Ishikawa (cell line): ENCODE results near the gene MYRIP.

Experiments
- CEBPB ChIP-seq: IDR thresholded peaks from 2 replicates; pipeline ENCODE4 v1.6.1; 2012
- CREB1 ChIP-seq: IDR thresholded peaks from 2 replicates; pipeline ENCODE4 v1.6.1; 2012; ENCODE audit warnings: low read depth
- EGR1 ChIP-seq: IDR thresholded peaks from 2 replicates; pipeline ENCODE4 v1.6.1; 2012
- EP300 ChIP-seq: IDR thresholded peaks from 2 replicates; pipeline ENCODE4 v1.6.1; 2012; ENCODE audit warnings: borderline replicate concordance
- FOXM1 ChIP-seq: IDR thresholded peaks from 2 replicates; pipeline ENCODE4 v1.6.1; 2012; ENCODE audit warnings: low read depth, borderline replicate concordance
- NFIC ChIP-seq: IDR thresholded peaks from 2 replicates; pipeline ENCODE4 v1.6.1; 2012
- RAD21 ChIP-seq: IDR thresholded peaks from 2 replicates; pipeline ENCODE4 v1.6.1; 2012; ENCODE audit warnings: low read depth
- TAF1 ChIP-seq: IDR thresholded peaks from 2 replicates; pipeline ENCODE4 v1.6.1; 2012; ENCODE audit warnings: low read depth, mild to moderate bottlenecking
- TCF12 ChIP-seq: IDR thresholded peaks from 2 replicates; pipeline ENCODE4 v1.6.1; 2012; ENCODE audit warnings: low read depth
- TEAD4 ChIP-seq: IDR thresholded peaks from 2 replicates; pipeline ENCODE4 v1.6.1; 2012
- YY1 ChIP-seq: IDR thresholded peaks from 2 replicates; pipeline ENCODE4 v1.6.1; 2012; ENCODE audit warnings: low read depth
- ZBTB7A ChIP-seq: IDR thresholded peaks from 2 replicates; pipeline ENCODE4 v1.6.1; 2012; ENCODE audit warnings: low read depth
- TF ChIP-seq, protein P1 (sequence below): IDR thresholded peaks from 2 replicates; pipeline ENCODE4 v1.6.1; 2012
- TF ChIP-seq, protein P2 (sequence below): IDR thresholded peaks from 2 replicates; pipeline ENCODE4 v1.6.1; 2012; ENCODE audit warnings: low read depth, mild to moderate bottlenecking
- TF ChIP-seq, protein P3 (sequence below): IDR thresholded peaks from 2 replicates; pipeline ENCODE4 v1.6.1; 2012

The MYRIP gene

DNA sequence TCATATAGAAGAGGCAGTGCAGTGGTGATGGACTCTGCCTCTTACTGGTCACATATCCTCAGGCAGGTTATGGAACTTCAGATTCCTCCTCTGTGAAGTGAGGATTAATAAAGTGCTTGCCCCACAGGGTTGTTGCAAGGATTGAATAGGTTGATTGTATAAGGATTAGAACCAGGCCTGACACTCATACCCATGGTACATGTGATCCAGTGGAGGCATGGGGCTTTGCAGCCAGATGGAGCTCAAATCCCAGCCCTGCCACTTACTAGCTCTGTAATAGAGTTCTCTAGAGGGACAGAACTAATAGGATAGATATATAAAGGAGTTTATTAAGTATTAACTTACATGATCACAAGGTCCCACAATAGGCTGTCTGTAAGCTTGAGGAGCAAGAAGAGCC, 315.5 kb downstream of the MYRIP start:
- no peak for TF ChIP-seq CEBPB
- TF ChIP-seq, protein P1, sequence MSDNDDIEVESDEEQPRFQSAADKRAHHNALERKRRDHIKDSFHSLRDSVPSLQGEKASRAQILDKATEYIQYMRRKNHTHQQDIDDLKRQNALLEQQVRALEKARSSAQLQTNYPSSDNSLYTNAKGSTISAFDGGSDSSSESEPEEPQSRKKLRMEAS = no peak
- no peak for TF ChIP-seq YY1
- no peak for TF ChIP-seq TAF1
- no peak for TF ChIP-seq NFIC
- TF ChIP-seq, protein P2, sequence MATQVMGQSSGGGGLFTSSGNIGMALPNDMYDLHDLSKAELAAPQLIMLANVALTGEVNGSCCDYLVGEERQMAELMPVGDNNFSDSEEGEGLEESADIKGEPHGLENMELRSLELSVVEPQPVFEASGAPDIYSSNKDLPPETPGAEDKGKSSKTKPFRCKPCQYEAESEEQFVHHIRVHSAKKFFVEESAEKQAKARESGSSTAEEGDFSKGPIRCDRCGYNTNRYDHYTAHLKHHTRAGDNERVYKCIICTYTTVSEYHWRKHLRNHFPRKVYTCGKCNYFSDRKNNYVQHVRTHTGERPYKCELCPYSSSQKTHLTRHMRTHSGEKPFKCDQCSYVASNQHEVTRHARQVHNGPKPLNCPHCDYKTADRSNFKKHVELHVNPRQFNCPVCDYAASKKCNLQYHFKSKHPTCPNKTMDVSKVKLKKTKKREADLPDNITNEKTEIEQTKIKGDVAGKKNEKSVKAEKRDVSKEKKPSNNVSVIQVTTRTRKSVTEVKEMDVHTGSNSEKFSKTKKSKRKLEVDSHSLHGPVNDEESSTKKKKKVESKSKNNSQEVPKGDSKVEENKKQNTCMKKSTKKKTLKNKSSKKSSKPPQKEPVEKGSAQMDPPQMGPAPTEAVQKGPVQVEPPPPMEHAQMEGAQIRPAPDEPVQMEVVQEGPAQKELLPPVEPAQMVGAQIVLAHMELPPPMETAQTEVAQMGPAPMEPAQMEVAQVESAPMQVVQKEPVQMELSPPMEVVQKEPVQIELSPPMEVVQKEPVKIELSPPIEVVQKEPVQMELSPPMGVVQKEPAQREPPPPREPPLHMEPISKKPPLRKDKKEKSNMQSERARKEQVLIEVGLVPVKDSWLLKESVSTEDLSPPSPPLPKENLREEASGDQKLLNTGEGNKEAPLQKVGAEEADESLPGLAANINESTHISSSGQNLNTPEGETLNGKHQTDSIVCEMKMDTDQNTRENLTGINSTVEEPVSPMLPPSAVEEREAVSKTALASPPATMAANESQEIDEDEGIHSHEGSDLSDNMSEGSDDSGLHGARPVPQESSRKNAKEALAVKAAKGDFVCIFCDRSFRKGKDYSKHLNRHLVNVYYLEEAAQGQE = no peak
- TF ChIP-seq, protein P3, sequence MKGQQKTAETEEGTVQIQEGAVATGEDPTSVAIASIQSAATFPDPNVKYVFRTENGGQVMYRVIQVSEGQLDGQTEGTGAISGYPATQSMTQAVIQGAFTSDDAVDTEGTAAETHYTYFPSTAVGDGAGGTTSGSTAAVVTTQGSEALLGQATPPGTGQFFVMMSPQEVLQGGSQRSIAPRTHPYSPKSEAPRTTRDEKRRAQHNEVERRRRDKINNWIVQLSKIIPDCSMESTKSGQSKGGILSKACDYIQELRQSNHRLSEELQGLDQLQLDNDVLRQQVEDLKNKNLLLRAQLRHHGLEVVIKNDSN = no peak
- TF ChIP-seq FOXM1 = no peak
- TF ChIP-seq CREB1 = no peak
- TF ChIP-seq TEAD4 = no peak
- no peak for TF ChIP-seq RAD21
- TF ChIP-seq EGR1 = no peak
- no peak for TF ChIP-seq ZBTB7A
- TF ChIP-seq TCF12 = no peak
- TF ChIP-seq EP300 = no peak

DNA sequence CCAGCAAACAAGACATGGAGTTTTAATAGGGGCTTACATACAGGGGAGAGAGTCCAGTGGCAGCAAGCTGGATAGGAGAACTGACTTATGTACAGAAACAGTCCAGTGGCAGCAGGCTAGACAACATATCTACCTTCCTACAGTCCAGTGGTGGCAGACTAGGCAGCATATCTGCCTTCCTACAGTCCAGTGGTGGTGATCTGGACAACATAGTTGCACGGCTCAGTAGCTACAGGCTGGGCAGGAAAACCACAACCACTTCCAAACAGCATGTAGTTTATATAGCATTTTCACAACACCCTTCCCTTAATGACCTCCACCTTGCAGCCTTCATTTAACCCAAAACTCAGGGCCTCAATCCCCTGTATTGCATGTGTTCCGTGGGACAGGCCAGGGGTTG, 318.8 kb downstream of the MYRIP start:
- TF ChIP-seq CREB1 (no peak), RAD21 (no peak), TCF12 (no peak), TEAD4 (no peak), TAF1 (no peak), YY1 (no peak), ZBTB7A (no peak), EP300 (no peak)
- TF ChIP-seq, protein P2 = no peak
- TF ChIP-seq, protein P1 = no peak
- TF ChIP-seq, protein P3 = no peak

DNA sequence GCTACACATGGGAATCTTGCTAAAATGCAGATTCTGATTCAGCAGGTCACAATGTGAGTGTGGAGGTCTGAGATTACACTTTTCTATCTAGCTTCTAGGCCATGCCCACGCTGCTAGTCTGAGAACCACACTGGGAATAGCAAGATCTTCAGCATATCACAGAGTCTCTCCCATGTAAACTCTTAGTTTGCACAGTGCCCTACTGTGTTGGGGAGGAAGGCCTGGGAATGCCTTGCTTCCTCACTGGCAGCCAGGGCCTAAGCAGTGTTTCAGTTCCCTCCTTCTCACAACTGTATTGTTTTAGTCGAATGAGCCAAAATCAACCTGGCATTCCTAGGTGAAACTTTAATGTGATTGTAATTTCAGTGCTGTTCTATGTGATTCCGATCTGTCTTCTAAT, 320.1 kb downstream of the MYRIP start:
- TF ChIP-seq FOXM1 = no peak
- TF ChIP-seq, protein P3 = no peak
- no peak for TF ChIP-seq TCF12
- TF ChIP-seq, protein P1 = no peak
- TF ChIP-seq YY1 = no peak
- no peak for TF ChIP-seq ZBTB7A
- TF ChIP-seq TAF1 = no peak
- TF ChIP-seq, protein P2 = no peak
- TF ChIP-seq CEBPB = no peak
- TF ChIP-seq EP300 = no peak
- TF ChIP-seq TEAD4 = no peak

DNA sequence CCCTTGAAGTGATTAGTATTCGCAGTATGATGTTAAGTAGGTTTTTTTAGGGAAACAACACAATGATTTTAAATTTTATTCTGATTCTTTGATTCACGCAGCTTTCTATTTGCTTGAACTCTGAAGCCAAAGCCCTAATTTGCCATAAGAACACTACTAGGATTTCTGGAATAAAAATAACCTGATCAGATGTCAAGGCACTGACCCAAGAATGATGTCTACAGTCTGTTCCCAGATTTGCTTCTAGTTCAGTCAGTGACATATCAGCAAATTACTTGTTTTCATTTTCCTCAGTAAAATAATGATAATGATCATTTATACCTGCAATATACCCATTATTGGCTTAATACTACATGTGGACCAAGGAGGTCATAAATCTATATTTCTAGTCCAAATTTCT, 320.6 kb downstream of the MYRIP start:
- TF ChIP-seq YY1 = no peak
- TF ChIP-seq NFIC = no peak
- no peak for TF ChIP-seq ZBTB7A
- no peak for TF ChIP-seq CEBPB
- TF ChIP-seq EP300 = no peak
- TF ChIP-seq, protein P2 = no peak
- TF ChIP-seq RAD21 = no peak
- TF ChIP-seq TCF12 = no peak
- TF ChIP-seq FOXM1 = no peak
